HepG2 (cell line): ENCODE measurements around the gene CHST11. TPM values are rescaled to one million over a fixed set of nuclear protein-coding genes. Genes with fewer than 3 reads are reported as not detected.

Source experiments
- ATAC-seq: fragments of 200-7000 bp; cut with Tn5 transposase; 3 replicates; pipeline ENCODE4 v1.9.1; 2020; ENCODE audit warnings: mild to moderate bottlenecking, moderate library complexity
- BruUV-seq: library from RNA; stranded (reverse); fragments of 400-500 nt; replicated peaks from 2 replicates; lab custom pipeline; 2021; lab: Mats Ljungman, UMichigan
- CTCF ChIA-PET: fragments of 300-600 bp; formaldehyde crosslinking; extraction: SDS; loops from one replicate; lab custom pipeline; 2021; ENCODE audit warnings: low total read pairs, inconsistent platforms, low intra/inter-chr PET ratio; lab: Yijun Ruan, JAX
- POLR2A ChIA-PET: fragments of 350-600 bp; sonication (Branson Sonifier 250); formaldehyde crosslinking; loops from one replicate; lab custom pipeline; 2020; ENCODE audit warnings: antibody characterized with exemption, inconsistent platforms; lab: Yijun Ruan, JAX
- DNase-seq: peaks from one replicate; pipeline ENCODE4 v3.0.0-alpha.2; 2015; ENCODE audit warnings: low spot score
- FAIRE-seq: peaks from 3 replicates; lab custom pipeline; 2011; peaks lifted over from hg19 to GRCh38; lab: Jason Lieb, UNC
- H2AFZ ChIP-seq: one replicate; pipeline ENCODE4 v1.6.1; 2011; ENCODE audit warnings: low read length, inconsistent platforms
- H3K27ac ChIP-seq: fragments of 300-600 bp; 3 replicates; pipeline ENCODE4 v1.8.0; 2011; ENCODE audit warnings: mixed run types, mild to moderate bottlenecking, mixed read lengths, low read length, inconsistent platforms; ENCODE audit not compliant: insufficient read depth; ENCODE audit errors: extremely low read length
- H3K27me3 ChIP-seq, 2 experiments: fragments of 200-600 bp in 1 of 2; 2 replicates in 1 of 2; 3 replicates in 1 of 2; pipeline versions ENCODE4 v1.6.0 to v1.8.0; 2011; ENCODE audit warnings: low read length in 2 of 2, mild to moderate bottlenecking in 2 of 2, moderate library complexity in 2 of 2, inconsistent platforms in 1 of 2; ENCODE audit not compliant: insufficient read depth in 2 of 2, control insufficient read depth in 1 of 2
- H3K36me3 ChIP-seq, 2 experiments: fragments of 200-600 bp in 1 of 2; replicated peaks in 1 of 2; 2 replicates in 1 of 2; 3 replicates in 1 of 2; pipeline versions ENCODE4 v1.5.1 to v1.8.0; 2011; ENCODE audit warnings: low read length in 2 of 2, inconsistent platforms in 1 of 2; ENCODE audit not compliant: insufficient read depth in 2 of 2, control insufficient read depth in 1 of 2
- H3K4me1 ChIP-seq: 2 replicates; pipeline ENCODE4 v1.5.1; 2012; ENCODE audit warnings: low read length, inconsistent platforms; ENCODE audit not compliant: insufficient read depth
- H3K4me2 ChIP-seq: 2 replicates; pipeline ENCODE4 v1.6.0; 2011; ENCODE audit warnings: low read depth, low read length, inconsistent platforms
- H3K4me3 ChIP-seq, 3 experiments: fragments of 200-600 bp in 1 of 3; sonication (generic), shearing (Covaris generic) in 1 of 3; replicated peaks in 1 of 3; 2 replicates each; pipeline ENCODE4 v1.5.1; 2011 to 2016; ENCODE audit warnings: low read length in 3 of 3, inconsistent platforms in 2 of 3, low read depth in 2 of 3, mild to moderate bottlenecking in 2 of 3, control low read depth in 1 of 3, mixed read lengths in 1 of 3; ENCODE audit not compliant: insufficient read depth in 1 of 3
- H3K79me2 ChIP-seq: one replicate; pipeline ENCODE4 v1.6.1; 2011; ENCODE audit warnings: low read length, inconsistent platforms; ENCODE audit not compliant: insufficient read depth
- H3K9ac ChIP-seq: 2 replicates; pipeline ENCODE4 v1.6.0; 2011; ENCODE audit warnings: mild to moderate bottlenecking, low read depth, low read length, inconsistent platforms; ENCODE audit not compliant: insufficient read depth
- H3K9me3 ChIP-seq: 2 replicates; pipeline ENCODE4 v1.5.1; 2012; ENCODE audit warnings: mild to moderate bottlenecking, low read length
- H4K20me1 ChIP-seq: 2 replicates; pipeline ENCODE4 v1.6.0; 2011; ENCODE audit warnings: inconsistent platforms, mild to moderate bottlenecking, low read length, moderate library complexity; ENCODE audit not compliant: insufficient read depth
- FOXK1 ChIP-seq: sonication (generic); formaldehyde crosslinking; IDR thresholded peaks from 2 replicates; pipeline ENCODE4 v1.4.0; 2020; ENCODE audit warnings: low read depth, missing genetic modification reagents, borderline replicate concordance
- IKZF5 ChIP-seq: IDR thresholded peaks from 2 replicates; pipeline ENCODE4 v1.6.1; 2018; ENCODE audit warnings: missing genetic modification reagents, mild to moderate bottlenecking, missing compliant biosample characterization
- JUN ChIP-seq: sonication (generic); formaldehyde crosslinking; IDR thresholded peaks from 2 replicates; pipeline ENCODE4 v1.4.0; 2020; ENCODE audit warnings: mild to moderate bottlenecking, missing genetic modification reagents
- KAT2B ChIP-seq: fragments of 150-350 bp; IDR thresholded peaks from 2 replicates; pipeline ENCODE4 v1.6.1; 2014; ENCODE audit warnings: low read depth, low read length, borderline replicate concordance
- MXD4 ChIP-seq: IDR thresholded peaks from 2 replicates; pipeline ENCODE4 v1.6.1; 2016; ENCODE audit warnings: mild to moderate bottlenecking, missing biosample characterization, missing genetic modification reagents
- RFXAP ChIP-seq: sonication (generic); formaldehyde crosslinking; IDR thresholded peaks from 2 replicates; pipeline ENCODE4 v1.4.0; 2020; ENCODE audit warnings: missing genetic modification reagents, borderline replicate concordance
- TFDP2 ChIP-seq: sonication (generic); formaldehyde crosslinking; IDR thresholded peaks from 2 replicates; pipeline ENCODE4 v1.4.0; 2020; ENCODE audit warnings: missing genetic modification reagents
- THAP7 ChIP-seq: sonication (generic); formaldehyde crosslinking; IDR thresholded peaks from 2 replicates; pipeline ENCODE4 v1.8.1; 2023; ENCODE audit warnings: mild to moderate bottlenecking, missing genetic modification reagents
- ZBTB49 ChIP-seq: sonication (generic); formaldehyde crosslinking; IDR thresholded peaks from 2 replicates; pipeline ENCODE4 v1.4.0; 2020; ENCODE audit warnings: missing genetic modification reagents, borderline replicate concordance
- ZGPAT ChIP-seq: IDR thresholded peaks from 2 replicates; pipeline ENCODE4 v1.6.1; 2016; ENCODE audit warnings: mild to moderate bottlenecking
- ZNF263 ChIP-seq: sonication (generic); formaldehyde crosslinking; IDR thresholded peaks from 2 replicates; pipeline ENCODE4 v1.4.0; 2020; ENCODE audit warnings: missing genetic modification reagents
- ZNF576 ChIP-seq: sonication (generic); formaldehyde crosslinking; IDR thresholded peaks from 2 replicates; pipeline ENCODE4 v1.4.0; 2020; ENCODE audit warnings: mild to moderate bottlenecking, missing genetic modification reagents
- ZNF766 ChIP-seq: sonication (generic); formaldehyde crosslinking; IDR thresholded peaks from 2 replicates; pipeline ENCODE4 v1.5.0; 2020; ENCODE audit warnings: missing genetic modification reagents, borderline replicate concordance
- ZXDC ChIP-seq: sonication (generic); formaldehyde crosslinking; IDR thresholded peaks from 2 replicates; pipeline ENCODE4 v1.5.0; 2020; ENCODE audit warnings: mild to moderate bottlenecking, missing genetic modification reagents
- WGBS: methylation state at CpG from one replicate; pipeline ENCODE4 v1.1.6; 2017; ENCODE audit warnings: low lambda C conversion rate; 5-methylcytosine and 5-hydroxymethylcytosine counted together
- in situ Hi-C: cut with HindIII; loops from 2 replicates; pipeline ENCODE4 v1.10.0; 2017; ENCODE audit warnings: low pct_unique_long_range_greater_than_20kb; ENCODE audit not compliant: extremely low pct_ligation_motif_present
- intact Hi-C: fragments of 100-400 bp; cut with micrococcal nuclease; formaldehyde crosslinking; loops from one replicate; pipeline ENCODE4 v1.10.0; 2022; ENCODE audit not compliant: unreplicated experiment
- polyA plus RNA-seq, 8 experiments: library from polyadenylated mRNA; depleted of rRNA in 3 of 8; stranded (reverse) in 7 of 8; unstranded in 1 of 8; fragments of >200 nt; fragmentation: Illumina TruSeq in 4 of 8; extraction: Trizol in 4 of 8; gene quantifications; 2 replicates each; pipeline versions ENCODE4 v1.2.1 to v1.2.3, GENCODE V29; 2011 to 2016; ENCODE audit warnings: low read depth in 4 of 8, missing spikeins in 1 of 8, mixed read lengths in 1 of 8; ENCODE audit not compliant: insufficient read depth in 1 of 8
- total RNA-seq, 5 experiments: library from RNA; depleted of rRNA; stranded (reverse); fragments of >200 nt; fragmentation: Illumina TruSeq; extraction: Trizol; gene quantifications; 2 replicates each; pipeline ENCODE4 v1.2.3, GENCODE V29; 2016; ENCODE audit warnings: low read depth in 1 of 5

Gene CHST11
- total and polyA plus RNA-seq, 2 of the 13 experiments (the other 11 are each of a cell fraction or from before 2014, with no cell fraction given), result 0.15 TPM; not detected in 1

- no TSS peak for BruUV-seq
- intact Hi-C loops, result no loop called here
- TF ChIP-seq ZGPAT (CRISPR knock-in tag) (no peak), RFXAP (CRISPR knock-in tag) (no peak), THAP7 (CRISPR knock-in tag) (no peak), JUN (CRISPR knock-in tag) (no peak), KAT2B (no peak), ZNF576 (CRISPR knock-in tag) (no peak), ZNF766 (CRISPR knock-in tag) (no peak), ZNF263 (CRISPR knock-in tag) (no peak), FOXK1 (CRISPR knock-in tag) (no peak), ZXDC (CRISPR knock-in tag) (no peak), ZBTB49 (CRISPR knock-in tag) (no peak), IKZF5 (no peak), MXD4 (CRISPR knock-in tag) (no peak), TFDP2 (CRISPR knock-in tag) (no peak)
Observed at GRCh38 chr12:104427547-104427938, 29.2 kb upstream of the CHST11 start.

More at GRCh38 chr12:104427547-104427938, 29.2 kb upstream of the CHST11 start:
- CTCF ChIA-PET, result no interaction called here
- no peak overlapping the region for H3K4me2 ChIP-seq
- no peak overlapping the region for H3K4me3 ChIP-seq
- H3K9me3 ChIP-seq, result no peaks in the 10 kb centered on the region
- no peak overlapping the region for H2AFZ ChIP-seq
- H3K27me3 ChIP-seq, result peaks cover 1 to 8% of the 10 kb centered on the region in 2 experiments; a peak in 1 of 5 replicates
- no peaks in the 10 kb centered on the region for H3K4me1 ChIP-seq
- no peak overlapping the region for H3K27ac ChIP-seq
- in situ Hi-C loops, result no loop called here
- 4% methylated on average over 1 of the region's 1 CpG for WGBS
- H3K9ac ChIP-seq, result no peak overlapping the region
- FAIRE-seq (no peak), DNase-seq (no peak), ATAC-seq (no peak)
- H4K20me1 ChIP-seq, result no peaks in the 10 kb centered on the region
- H3K79me2 ChIP-seq, result no peaks in the 10 kb centered on the region
- no peaks in the 10 kb centered on the region for H3K36me3 ChIP-seq
- POLR2A ChIA-PET, result no interaction called here
